ENCODE data around the gene BST2. TPM values are rescaled to one million over a fixed set of nuclear protein-coding genes. Genes with fewer than 3 reads are reported as not detected.

Gene BST2
- 151 and 153 TPM in 2 replicates for total RNA-seq

- peaks cover 33% of the 10 kb centered on the region for H3K4me1 Mint-ChIP-seq
- peak within 1 kb of the TSS; percentile 91 for H3K27ac Mint-ChIP-seq
- intact Hi-C loops (cut with micrococcal nuclease), result loop anchor here (1.0 to 5.0 kb wide), 4 partner anchors 14 to 113 kb away; no protein-coding TSS in a partner anchor
- peak; percentile 88 for DNase-seq
- peaks cover 29% of the 10 kb centered on the region for H3K36me3 Mint-ChIP-seq (ENCODE audit: low read depth)
- H3K4me3 Mint-ChIP-seq, result peak within 1 kb of the TSS; percentile 97
- H3K27me3 Mint-ChIP-seq, result no peaks in the 10 kb centered on the region
- H3K9me3 Mint-ChIP-seq, result no peaks in the 10 kb centered on the region
Measured at GRCh38 chr19:17405250-17406045, at the start of gene BST2. Gene BST2, minus strand, starts transcription at chr19:17405630. Its CDS starts 55 bp downstream, at chr19:17405575.

- intact Hi-C loops (cut with micrococcal nuclease), result loop anchor here (5.0 kb wide), 1 partner anchor 47 kb away; the partner anchor contains the start of gene BST2
- no peak overlapping the region for H3K4me3 Mint-ChIP-seq
Measured at GRCh38 chr19:17454576-17455071, 49.2 kb upstream of the BST2 start.

DNA sequence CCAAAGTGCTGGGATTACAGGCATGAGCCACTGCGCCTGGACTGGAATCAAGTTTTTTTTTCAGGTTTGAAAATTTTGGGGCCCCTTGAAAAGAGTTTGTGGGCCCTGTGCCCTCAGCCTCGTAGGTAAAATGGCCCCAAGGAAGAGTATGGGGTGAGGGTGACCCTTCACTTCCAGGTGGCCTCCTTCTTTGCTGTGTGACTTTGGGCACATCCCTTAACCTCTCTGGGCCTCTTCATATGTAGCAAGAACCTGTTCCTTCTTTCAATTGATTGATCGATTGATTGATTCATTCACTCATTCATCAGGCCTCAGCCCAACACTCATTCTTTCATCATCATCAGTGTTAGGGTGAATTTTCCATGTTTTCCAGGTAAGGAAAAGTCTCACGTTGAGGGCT is 46.4 kb upstream of the BST2 start:
- H3K4me3 Mint-ChIP-seq, result no peak overlapping the region
- H3K4me1 Mint-ChIP-seq, result peaks cover 16% of the 10 kb centered on the region
- intact Hi-C loops (cut with micrococcal nuclease), result loop anchor here (2.0 to 5.0 kb wide), 2 partner anchors 45 to 403 kb away; partner anchors contain the start of gene BST2
- peaks cover 3% of the 10 kb centered on the region for H3K36me3 Mint-ChIP-seq (ENCODE audit: low read depth)
- peaks cover 3% of the 10 kb centered on the region for H3K9me3 Mint-ChIP-seq
- H3K27ac Mint-ChIP-seq, result no peak overlapping the region
- peaks cover 36% of the 10 kb centered on the region for H3K27me3 Mint-ChIP-seq
- DNase-seq, result no peak

More at GRCh38 chr19:17454576-17455071, 49.2 kb upstream of the BST2 start:
- Mint-ChIP-seq H3K27ac (no peak overlapping the region), H3K9me3 (peaks cover 3% of the 10 kb centered on the region), H3K4me1 (peaks cover 16% of the 10 kb centered on the region), H3K27me3 (peaks cover 38% of the 10 kb centered on the region), H3K36me3 (ENCODE audit: low read depth) (peaks cover 3% of the 10 kb centered on the region)
- DNase-seq, result no peak

GRCh38 chr19:17450264-17451075 is 45.0 kb upstream of the BST2 start:
- Mint-ChIP-seq H3K27me3 (peaks cover 27% of the 10 kb centered on the region), H3K9me3 (peaks cover 3% of the 10 kb centered on the region), H3K27ac (peak overlapping the region; percentile 85), H3K4me1 (peaks cover 16% of the 10 kb centered on the region), H3K4me3 (peak overlapping the region; percentile 44), H3K36me3 (ENCODE audit: low read depth) (peaks cover 3% of the 10 kb centered on the region)
- peak; percentile 77 for DNase-seq
- intact Hi-C loops (cut with micrococcal nuclease), result loop anchor here (5.0 kb wide), 1 partner anchor 43 kb away; the partner anchor contains the start of gene BST2

GRCh38 chr19:17448131-17448967 is 42.9 kb upstream of the BST2 start, which contains the start of gene TMEM221:
Gene TMEM221, minus strand, starts transcription at chr19:17448668. Its CDS starts 206 bp downstream, at chr19:17448462.
- Mint-ChIP-seq H3K27ac (no peak within 1 kb of the TSS), H3K4me1 (peaks cover 12% of the 10 kb centered on the region), H3K4me3 (peak within 1 kb of the TSS; percentile 38), H3K36me3 (ENCODE audit: low read depth) (peaks cover 3% of the 10 kb centered on the region), H3K9me3 (peaks cover 3% of the 10 kb centered on the region), H3K27me3 (peaks cover 12% of the 10 kb centered on the region)
- intact Hi-C loops (cut with micrococcal nuclease), result no loop called here
- peak; percentile 86 for DNase-seq

GRCh38 chr19:17447704-17448130 is 42.3 kb upstream of the BST2 start:
- Mint-ChIP-seq H3K9me3 (peaks cover 3% of the 10 kb centered on the region), H3K36me3 (ENCODE audit: low read depth) (peaks cover 3% of the 10 kb centered on the region), H3K27ac (no peak overlapping the region), H3K27me3 (peaks cover 12% of the 10 kb centered on the region), H3K4me3 (peak overlapping the region; percentile 35), H3K4me1 (peaks cover 11% of the 10 kb centered on the region)
- DNase-seq, result no peak
- intact Hi-C loops (cut with micrococcal nuclease), result no loop called here

DNA sequence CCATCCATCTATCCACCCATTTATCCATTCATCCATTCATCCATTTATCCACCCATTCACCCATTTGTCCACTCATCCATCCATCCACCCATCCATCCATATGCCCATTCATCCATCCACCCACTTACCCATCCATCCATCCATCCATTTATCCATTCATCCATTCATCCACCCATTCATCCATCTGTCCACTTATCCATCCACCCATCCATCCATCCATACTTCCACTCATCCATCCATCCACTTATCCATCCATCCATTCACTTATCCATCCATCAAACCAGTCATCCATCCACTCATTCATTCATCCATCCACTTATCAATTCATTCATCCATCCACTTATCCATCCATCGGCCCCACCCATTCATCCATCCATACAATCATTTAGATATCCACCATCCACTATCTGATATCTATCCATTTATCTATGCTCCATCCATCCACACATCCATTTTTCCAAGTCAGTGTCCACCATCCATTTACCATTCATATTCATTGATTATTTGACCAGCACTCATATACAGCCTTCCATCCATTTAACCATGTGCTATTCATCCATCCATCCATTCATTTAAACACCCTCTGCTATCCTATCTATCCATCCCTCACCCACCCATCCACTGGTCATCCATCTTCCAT is 40.2 kb upstream of the BST2 start:
- H3K36me3 Mint-ChIP-seq (ENCODE audit: low read depth), result peaks cover 3% of the 10 kb centered on the region
- H3K4me3 Mint-ChIP-seq, result no peak overlapping the region
- H3K9me3 Mint-ChIP-seq, result peaks cover 3% of the 10 kb centered on the region
- intact Hi-C loops (cut with micrococcal nuclease), result no loop called here
- H3K27me3 Mint-ChIP-seq, result peaks cover 12% of the 10 kb centered on the region
- peaks cover 8% of the 10 kb centered on the region for H3K4me1 Mint-ChIP-seq
- DNase-seq, result no peak
- H3K27ac Mint-ChIP-seq, result no peak overlapping the region

- Mint-ChIP-seq H3K36me3 (ENCODE audit: low read depth) (no peaks in the 10 kb centered on the region), H3K4me1 (no peaks in the 10 kb centered on the region), H3K27me3 (no peaks in the 10 kb centered on the region), H3K9me3 (no peaks in the 10 kb centered on the region), H3K27ac (peak overlapping the region; percentile 17), H3K4me3 (no peak overlapping the region)
- peak; percentile 68 for DNase-seq
- intact Hi-C loops (cut with micrococcal nuclease), result no loop called here
Measured at GRCh38 chr19:17441241-17442021, 36.0 kb upstream of the BST2 start.

GRCh38 chr19:17436874-17437267 is 31.4 kb upstream of the BST2 start:
- H3K4me1 Mint-ChIP-seq, result no peaks in the 10 kb centered on the region
- no peaks in the 10 kb centered on the region for H3K36me3 Mint-ChIP-seq (ENCODE audit: low read depth)
- intact Hi-C loops (cut with micrococcal nuclease), result no loop called here
- DNase-seq, result no peak
- no peaks in the 10 kb centered on the region for H3K27me3 Mint-ChIP-seq
- no peaks in the 10 kb centered on the region for H3K9me3 Mint-ChIP-seq
- H3K4me3 Mint-ChIP-seq, result no peak overlapping the region
- no peak overlapping the region for H3K27ac Mint-ChIP-seq

GRCh38 chr19:17436094-17436873 is 30.9 kb upstream of the BST2 start:
- Mint-ChIP-seq H3K27me3 (no peaks in the 10 kb centered on the region), H3K36me3 (ENCODE audit: low read depth) (no peaks in the 10 kb centered on the region), H3K4me3 (no peak overlapping the region), H3K27ac (no peak overlapping the region), H3K9me3 (no peaks in the 10 kb centered on the region), H3K4me1 (no peaks in the 10 kb centered on the region)
- intact Hi-C loops (cut with micrococcal nuclease), result no loop called here
- DNase-seq, result no peak

DNA sequence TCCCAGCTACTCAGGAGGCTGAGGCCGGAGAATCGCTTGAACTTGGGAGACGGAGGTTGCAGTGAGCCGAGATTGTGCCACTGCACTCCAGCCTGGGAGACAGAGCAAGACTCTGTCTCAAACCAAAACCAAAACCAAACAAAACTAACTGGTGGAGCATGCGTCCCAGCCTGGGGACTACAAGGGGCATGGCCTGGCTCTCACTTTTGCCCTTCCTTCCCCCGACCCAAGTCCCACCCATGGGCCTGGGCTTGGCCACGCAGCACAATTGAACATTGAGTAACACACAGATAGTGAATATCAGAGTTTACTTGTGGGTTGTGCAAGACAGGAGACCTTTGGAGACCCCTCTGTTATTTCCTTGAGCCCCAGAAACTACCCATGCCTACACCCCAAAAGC is 29.8 kb upstream of the BST2 start:
- no peak for DNase-seq
- H3K4me1 Mint-ChIP-seq, result no peaks in the 10 kb centered on the region
- no peak overlapping the region for H3K27ac Mint-ChIP-seq
- no peaks in the 10 kb centered on the region for H3K36me3 Mint-ChIP-seq (ENCODE audit: low read depth)
- intact Hi-C loops (cut with micrococcal nuclease), result no loop called here
- H3K27me3 Mint-ChIP-seq, result no peaks in the 10 kb centered on the region
- no peaks in the 10 kb centered on the region for H3K9me3 Mint-ChIP-seq
- no peak overlapping the region for H3K4me3 Mint-ChIP-seq
